Measurements from ENCODE around the gene TTC21A. TPM values are rescaled to one million over a fixed set of nuclear protein-coding genes. Genes with fewer than 3 reads are reported as not detected.

Gene TTC21A
- total and polyA plus RNA-seq, 7 donors: 0.60 to 7.1 (median 4.3) TPM

GRCh38 chr3:39112535-39112934 is 5.1 kb downstream of the TTC21A start:
- TF ChIP-seq POLR2A (IDR thresholded peaks at IDR 0.05) (no peak), CTCF (IDR thresholded peaks at IDR 0.05) (no peak), EP300 (IDR thresholded peaks at IDR 0.05) (no peak), POLR2AphosphoS5 (IDR thresholded peaks at IDR 0.05) (no peak)
- DNase-seq: peak; percentile 24
- Histone ChIP-seq H3K9me3 (no peaks in the 10 kb centered on the region), H3K27me3 (no peaks in the 10 kb centered on the region), H3K4me3 (no peak overlapping the region), H3K36me3 (peaks cover 0 to 9% (median 0%) of the 10 kb centered on the region in 4 donors), H3K27ac (no peak overlapping the region), H3K4me1 (peaks cover 0 to 13% (median 9%) of the 10 kb centered on the region in 4 donors)
- WGBS, 2 donors: 83 to 95% methylated on average over 2 of the region's 2 CpGs
- intact Hi-C loops (cut with DNase I): no loop called here

DNA sequence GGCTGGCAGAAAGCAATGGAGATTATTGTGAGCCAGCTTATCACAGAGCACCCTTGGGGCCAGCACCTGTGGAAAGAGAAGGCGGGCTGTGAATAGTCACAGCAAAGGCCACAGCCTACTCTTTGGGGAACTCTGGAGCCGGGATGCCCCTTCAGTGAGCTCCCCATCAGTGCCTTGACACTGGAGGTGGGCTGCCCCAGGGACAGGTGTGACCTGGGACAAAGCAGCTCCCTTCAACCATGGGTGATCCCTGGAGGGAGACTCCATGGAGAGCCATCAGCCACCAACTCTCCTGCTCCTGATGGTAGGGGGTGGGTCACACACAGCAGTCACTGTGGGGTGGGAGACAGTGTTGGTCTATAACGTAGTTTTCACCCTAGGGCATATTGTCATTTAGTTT is 5.8 kb downstream of the TTC21A start:
- Histone ChIP-seq H3K27ac (no peak overlapping the region), H3K4me1 (peaks cover 0 to 7% (median 4%) of the 10 kb centered on the region in 4 donors), H3K36me3 (peaks cover 0 to 10% (median 0%) of the 10 kb centered on the region in 4 donors), H3K4me3 (no peak overlapping the region), H3K27me3 (no peaks in the 10 kb centered on the region), H3K9me3 (no peaks in the 10 kb centered on the region)
- DNase-seq: peak; percentile 39
- TF ChIP-seq POLR2A (IDR thresholded peaks at IDR 0.05) (no peak), EP300 (IDR thresholded peaks at IDR 0.05) (no peak), POLR2AphosphoS5 (IDR thresholded peaks at IDR 0.05) (no peak), CTCF (IDR thresholded peaks at IDR 0.05) (no peak)
- intact Hi-C loops (cut with DNase I): no loop called here
- 90 to 96% methylated on average over 3 of the region's 3 CpGs for WGBS, 2 donors

DNA sequence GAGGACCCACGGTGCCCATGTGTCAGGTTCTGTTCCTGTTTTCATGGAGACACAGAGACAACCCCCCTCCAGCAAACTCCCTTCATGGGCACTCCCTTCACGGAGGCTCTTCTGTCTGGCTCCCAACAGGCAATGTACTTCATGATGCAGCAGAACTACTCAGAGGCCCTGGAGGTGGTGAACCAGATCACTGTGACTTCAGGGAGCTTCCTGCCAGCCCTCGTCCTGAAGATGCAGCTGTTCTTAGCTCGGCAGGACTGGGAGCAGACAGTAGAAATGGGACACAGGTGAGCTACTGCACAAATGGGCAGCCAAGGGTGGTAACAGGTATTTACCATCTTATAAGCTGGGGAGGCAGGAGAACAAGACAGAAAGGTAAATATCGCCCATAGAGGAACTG is 7.0 kb downstream of the TTC21A start:
- H3K4me3 ChIP-seq: no peak overlapping the region
- peaks cover 0 to 14% (median 0%) of the 10 kb centered on the region in 4 donors for H3K36me3 ChIP-seq
- intact Hi-C loops (cut with DNase I): no loop called here
- TF ChIP-seq POLR2AphosphoS5 (IDR thresholded peaks at IDR 0.05) (no peak), EP300 (IDR thresholded peaks at IDR 0.05) (no peak), CTCF (IDR thresholded peaks at IDR 0.05) (no peak), POLR2A (IDR thresholded peaks at IDR 0.05) (no peak)
- DNase-seq: peak; percentile 52
- H3K9me3 ChIP-seq: no peaks in the 10 kb centered on the region
- no peaks in the 10 kb centered on the region for H3K4me1 ChIP-seq
- 79 to 82% methylated on average over 5 of the region's 5 CpGs for WGBS, 2 donors
- H3K27me3 ChIP-seq: no peaks in the 10 kb centered on the region
- H3K27ac ChIP-seq: no peak overlapping the region

- intact Hi-C loops (cut with DNase I): no loop called here
- H3K36me3 ChIP-seq: peaks cover 0 to 14% (median 0%) of the 10 kb centered on the region in 4 donors
Measured at GRCh38 chr3:39115870-39116269, 8.4 kb downstream of the TTC21A start.

More at GRCh38 chr3:39115870-39116269, 8.4 kb downstream of the TTC21A start:
- H3K27me3 ChIP-seq: no peaks in the 10 kb centered on the region
- H3K27ac ChIP-seq: no peak overlapping the region
- no peak overlapping the region for H3K4me3 ChIP-seq
- no peak for DNase-seq
- H3K9me3 ChIP-seq: no peaks in the 10 kb centered on the region
- no peaks in the 10 kb centered on the region for H3K4me1 ChIP-seq
- WGBS, 2 donors: 96 to 99% methylated on average over 3 of the region's 3 CpGs
- TF ChIP-seq EP300 (IDR thresholded peaks at IDR 0.05) (no peak), CTCF (IDR thresholded peaks at IDR 0.05) (no peak), POLR2AphosphoS5 (IDR thresholded peaks at IDR 0.05) (no peak), POLR2A (IDR thresholded peaks at IDR 0.05) (no peak)

Data from sigmoid colon (tissue), 7 donors.